Tibial nerve (tissue), 4 donors: Measurements from ENCODE around the gene BCO1. TPM values are rescaled to one million over a fixed set of nuclear protein-coding genes. Genes with fewer than 3 reads are reported as not detected.

Source experiments
- DNase-seq, 2 donors: peaks; one replicate each; pipeline ENCODE4 v3.0.0-alpha.2; 2019; ENCODE audit warnings: low spot score in 2 of 2
- H3K27ac ChIP-seq, 4 donors: fragments of 200-600 bp; sonication (generic) in 3 of 4; one replicate each; pipeline ENCODE4 v1.5.1; 2017 to 2019; ENCODE audit warnings: mild to moderate bottlenecking in 1 of 4
- H3K27me3 ChIP-seq, 2 donors: fragments of 200-600 bp; sonication (generic) in 1 of 2; one replicate each; pipeline versions ENCODE4 v1.5.1 to v1.6.0; 2017 to 2019
- H3K36me3 ChIP-seq, 3 donors: fragments of 200-600 bp; sonication (generic); one replicate each; pipeline ENCODE4 v1.5.1; 2018 to 2019
- H3K4me1 ChIP-seq, 4 donors: fragments of 200-600 bp; sonication (generic) in 3 of 4; one replicate each; pipeline ENCODE4 v1.5.1; 2017 to 2019
- H3K4me3 ChIP-seq, 4 donors: fragments of 200-600 bp; sonication (generic) in 3 of 4; one replicate each; pipeline ENCODE4 v1.5.1; 2017 to 2019; ENCODE audit warnings: mild to moderate bottlenecking in 1 of 4, moderate library complexity in 1 of 4
- H3K9me3 ChIP-seq, 4 donors: fragments of 200-600 bp; sonication (generic) in 3 of 4; one replicate each; pipeline ENCODE4 v1.5.1; 2017 to 2019
- CTCF ChIP-seq, 5 experiments: fragments of 200-600 bp in 3 of 5; fragments of 450-650 bp in 2 of 5; sonication (generic) in 3 of 5; IDR thresholded peaks; one replicate each; pipeline ENCODE4 v1.5.1; 2016 to 2019; ENCODE audit warnings: antibody characterized with exemption in 5 of 5, mild to moderate bottlenecking in 3 of 5, moderate library complexity in 2 of 5
- EP300 ChIP-seq, 2 donors: sonication (generic); formaldehyde crosslinking; IDR thresholded peaks; one replicate each; pipeline ENCODE4 v1.6.1; 2017; ENCODE audit warnings: antibody characterized with exemption in 2 of 2, mild to moderate bottlenecking in 1 of 2
- POLR2A ChIP-seq, 2 donors: fragments of 450-650 bp; IDR thresholded peaks; one replicate each; pipeline ENCODE4 v1.6.1; 2017; ENCODE audit warnings: antibody characterized with exemption in 2 of 2, mild to moderate bottlenecking in 2 of 2, moderate library complexity in 2 of 2
- WGBS, 2 donors: methylation state at CpG; one replicate each; pipeline ENCODE4 v1.1.5; 2018; 5-methylcytosine and 5-hydroxymethylcytosine counted together
- total RNA-seq, 4 donors: library from RNA; depleted of rRNA; stranded (reverse); fragments of >200 nt; gene quantifications; one replicate each; pipeline ENCODE4 v1.1.0, GENCODE V29; 2016

BCO1 gene
- total RNA-seq, 4 donors from 2014 or later = not detected

- no peak overlapping the region for H3K27ac ChIP-seq
- H3K27me3 ChIP-seq = no peaks in the 10 kb centered on the region
- H3K36me3 ChIP-seq = no peaks in the 10 kb centered on the region
- no peaks in the 10 kb centered on the region for H3K9me3 ChIP-seq
- peaks cover 0 to 26% (median 15%) of the 10 kb centered on the region in 4 donors for H3K4me1 ChIP-seq
- no peak overlapping the region for H3K4me3 ChIP-seq
- TF ChIP-seq POLR2A (IDR thresholded peaks at IDR 0.05) (no peak), CTCF (IDR thresholded peaks at IDR 0.05) (no peak), EP300 (IDR thresholded peaks at IDR 0.05) (no peak)
- DNase-seq = no peak
These were observed 73.3 kb downstream of the BCO1 start for GRCh38 chr16:81311762-81312161.

- no peaks in the 10 kb centered on the region for H3K36me3 ChIP-seq
- peak overlapping the region; percentile 84 to 98 (median 90) for H3K4me3 ChIP-seq
- peak overlapping the region; percentile 37 to 96 (median 80) for H3K27ac ChIP-seq
- no peak for TF ChIP-seq EP300 (IDR thresholded peaks at IDR 0.05)
- TF ChIP-seq CTCF (IDR thresholded peaks at IDR 0.05) = no peak
- TF ChIP-seq POLR2A (IDR thresholded peaks at IDR 0.05) = no peak
- no peaks in the 10 kb centered on the region for H3K9me3 ChIP-seq
- H3K27me3 ChIP-seq = no peaks in the 10 kb centered on the region
- peaks cover 0 to 47% (median 15%) of the 10 kb centered on the region in 4 donors for H3K4me1 ChIP-seq
- no peak for DNase-seq
- 5% methylated on average over 16 of the region's 16 CpGs for WGBS, 2 donors
These were observed 75.5 kb downstream of the BCO1 start for GRCh38 chr16:81313701-81314602.

GRCh38 chr16:81314603-81315270, 76.2 kb downstream of the BCO1 start, which contains the start of gene GAN:
TSS of gene GAN (plus strand) at chr16:81314962. CDS start at chr16:81315114, 152 bp downstream.
- TF ChIP-seq POLR2A (IDR thresholded peaks at IDR 0.05) = peak; percentile 67 to 91
- TF ChIP-seq EP300 (IDR thresholded peaks at IDR 0.05) = peak; percentile 86 to 96
- peak in 1 of 5 experiments; percentile 42 for TF ChIP-seq CTCF (IDR thresholded peaks at IDR 0.05)
- Histone ChIP-seq H3K27me3 (no peaks in the 10 kb centered on the region), H3K4me1 (peaks cover 0 to 54% (median 15%) of the 10 kb centered on the region in 4 donors), H3K27ac (peak within 1 kb of the TSS; percentile 66 to 96 (median 92)), H3K4me3 (peak within 1 kb of the TSS; percentile 84 to 98 (median 90)), H3K9me3 (no peaks in the 10 kb centered on the region), H3K36me3 (no peaks in the 10 kb centered on the region)
- peak; percentile 88 to 90 for DNase-seq
- WGBS, 2 donors = 0% methylated on average over 24 to 74 of the region's 75 CpGs

GRCh38 chr16:81315271-81316175, 77.0 kb downstream of the BCO1 start:
- Histone ChIP-seq H3K36me3 (no peaks in the 10 kb centered on the region), H3K9me3 (no peaks in the 10 kb centered on the region), H3K27ac (peak overlapping the region; percentile 66 to 96 (median 92)), H3K27me3 (no peaks in the 10 kb centered on the region), H3K4me3 (peak overlapping the region; percentile 84 to 98 (median 90)), H3K4me1 (peaks cover 0 to 62% (median 15%) of the 10 kb centered on the region in 4 donors)
- 0 to 1% methylated on average over 13 to 48 of the region's 88 CpGs for WGBS, 2 donors
- TF ChIP-seq EP300 (IDR thresholded peaks at IDR 0.05) (peak in 1 of 2 donors; percentile 23), CTCF (IDR thresholded peaks at IDR 0.05) (no peak), POLR2A (IDR thresholded peaks at IDR 0.05) (no peak)
- peak in 1 of 2 donors; percentile 14 for DNase-seq
